Fibroblast of skin of left quadriceps (primary cell): ENCODE data around the gene LSM6.

Source experiments
- DNase-seq, 2 experiments: peaks; one replicate each; pipeline ENCODE4 v3.0.0-alpha.2; 2013; ENCODE audit warnings: low read depth in 2 of 2

LSM6 gene

GRCh38 chr4:146175541-146176453 is at the start of gene LSM6:
TSS of gene LSM6 (plus strand) at chr4:146175718. CDS start at chr4:146182922, 7,204 bp downstream.
- DNase-seq: peak; percentile 70 to 79

GRCh38 chr4:146132445-146132844 is 43.1 kb upstream of the LSM6 start:
- DNase-seq: no peak

- DNase-seq: no peak
Observed at GRCh38 chr4:146134761-146135445, 40.6 kb upstream of the LSM6 start.

DNA sequence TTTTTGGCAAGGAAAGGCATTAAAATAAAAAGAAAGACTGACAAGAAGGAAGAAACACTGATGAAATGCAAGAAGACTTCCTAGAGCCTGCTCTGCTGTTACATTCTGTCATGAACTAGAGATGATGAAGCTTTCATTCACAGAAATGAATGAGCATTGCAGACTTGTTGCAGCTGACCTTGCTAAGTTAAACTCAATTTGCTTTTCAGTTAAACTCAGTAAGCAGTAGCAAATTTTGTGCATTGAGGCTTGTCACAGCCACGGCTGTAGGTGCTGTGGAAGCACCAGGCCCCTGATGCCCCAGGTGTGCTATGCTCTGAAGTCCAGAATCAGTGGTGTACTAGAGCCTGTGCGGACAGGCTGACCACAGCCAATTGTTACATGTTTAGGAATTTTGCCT is 39.6 kb upstream of the LSM6 start:
- DNase-seq: no peak

GRCh38 chr4:146142768-146143167 is 32.8 kb upstream of the LSM6 start:
- no peak for DNase-seq

DNA sequence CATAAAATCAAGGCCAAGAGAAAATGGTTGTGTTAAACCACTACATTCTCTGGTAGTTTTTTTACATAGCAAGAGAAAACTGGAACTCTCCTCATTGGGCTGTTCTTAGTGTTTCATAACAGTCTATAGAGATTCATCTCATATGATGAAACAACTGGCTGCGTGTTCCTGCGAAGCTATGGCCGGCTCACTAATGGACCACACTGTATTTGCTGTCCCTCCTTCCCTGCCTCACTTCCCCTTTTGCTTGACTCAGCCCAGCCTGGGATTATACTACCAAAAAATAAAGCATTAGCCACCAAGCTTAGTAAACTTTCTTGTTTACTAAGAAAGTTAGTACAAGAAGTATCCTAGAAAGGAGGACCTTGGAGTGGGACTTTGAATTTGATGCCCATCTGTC is 31.6 kb upstream of the LSM6 start:
- DNase-seq: no peak

- no peak for DNase-seq
Observed at GRCh38 chr4:146146918-146147317, 28.6 kb upstream of the LSM6 start.

DNA sequence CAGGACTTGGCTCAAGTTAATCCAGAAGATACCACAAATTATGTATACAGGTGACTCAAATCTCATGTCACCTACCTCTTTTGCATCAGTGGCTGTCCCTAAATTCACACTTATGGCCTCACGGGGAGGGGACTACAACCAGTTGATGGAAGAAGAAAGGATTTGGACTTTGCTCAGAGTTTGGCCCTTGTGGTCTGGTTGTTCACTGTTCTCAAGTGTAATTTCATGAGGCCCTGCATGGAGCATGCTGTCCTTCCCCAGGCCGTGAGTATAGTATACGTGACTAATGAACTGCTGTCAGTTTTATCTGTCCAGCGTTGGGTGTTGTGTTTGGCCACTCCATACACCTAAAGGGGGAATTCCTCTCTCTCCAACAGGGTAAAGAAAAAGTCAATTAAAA is 27.5 kb upstream of the LSM6 start:
- DNase-seq: no peak

GRCh38 chr4:146154057-146154456 is 21.5 kb upstream of the LSM6 start:
- no peak for DNase-seq

DNA sequence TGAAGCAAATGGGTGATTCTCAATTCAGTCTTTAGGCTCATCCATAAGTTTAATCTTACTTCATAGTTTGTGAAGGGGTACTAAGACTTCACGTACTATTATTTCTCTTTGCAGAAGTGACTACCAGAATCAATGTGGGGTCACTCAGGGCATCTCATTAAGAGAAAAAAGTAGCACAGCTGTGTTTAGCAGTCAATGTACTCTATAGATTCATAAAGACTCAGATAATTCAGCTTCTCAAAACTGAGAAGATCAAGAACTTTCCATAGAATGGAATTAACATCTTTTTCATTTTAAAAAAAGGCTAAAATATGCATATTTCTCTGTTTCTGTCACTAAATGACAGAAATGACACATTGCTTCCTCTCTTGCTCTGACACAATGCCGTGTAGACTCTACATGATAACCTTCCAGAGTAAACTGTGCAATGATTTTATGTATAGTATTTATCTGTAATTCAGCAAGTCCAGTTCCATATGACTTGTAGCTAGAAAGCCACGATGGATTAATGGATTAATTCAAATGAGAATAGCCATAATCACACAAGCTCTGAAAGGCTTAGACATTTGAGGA is 20.3 kb upstream of the LSM6 start:
- no peak for DNase-seq

DNA sequence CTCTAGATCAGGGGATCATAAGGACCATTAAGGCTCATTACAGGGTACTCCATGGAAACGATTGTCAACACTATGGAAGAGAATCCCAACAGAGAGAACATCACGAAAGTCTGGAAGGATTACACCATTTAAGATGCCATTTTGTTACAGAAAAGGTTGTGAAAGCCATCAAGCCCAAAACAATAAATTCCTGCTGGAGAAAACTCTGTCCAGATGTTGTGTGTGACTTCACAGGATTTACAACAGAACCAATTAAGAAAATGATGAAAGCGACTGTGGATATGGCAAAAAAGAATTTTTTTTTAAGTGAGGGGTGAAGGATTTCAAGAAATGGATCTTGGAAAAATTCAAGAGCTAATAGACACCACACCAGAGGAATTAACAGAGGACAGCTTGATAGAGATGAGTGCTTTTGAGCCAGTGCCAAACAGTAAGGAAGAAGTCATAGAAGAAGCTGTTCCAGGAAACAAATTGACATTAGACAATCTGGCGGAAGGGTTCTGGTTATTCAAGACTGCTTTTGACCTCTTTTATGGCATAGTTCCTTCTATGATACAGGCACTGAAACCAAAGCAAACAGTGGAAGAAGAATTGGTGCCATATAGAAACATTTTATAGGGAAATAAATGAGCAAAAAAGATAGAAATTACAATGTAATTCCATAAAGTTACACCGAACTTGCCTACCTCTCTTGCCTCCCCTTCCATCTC is 17.3 kb upstream of the LSM6 start:
- DNase-seq: no peak

DNA sequence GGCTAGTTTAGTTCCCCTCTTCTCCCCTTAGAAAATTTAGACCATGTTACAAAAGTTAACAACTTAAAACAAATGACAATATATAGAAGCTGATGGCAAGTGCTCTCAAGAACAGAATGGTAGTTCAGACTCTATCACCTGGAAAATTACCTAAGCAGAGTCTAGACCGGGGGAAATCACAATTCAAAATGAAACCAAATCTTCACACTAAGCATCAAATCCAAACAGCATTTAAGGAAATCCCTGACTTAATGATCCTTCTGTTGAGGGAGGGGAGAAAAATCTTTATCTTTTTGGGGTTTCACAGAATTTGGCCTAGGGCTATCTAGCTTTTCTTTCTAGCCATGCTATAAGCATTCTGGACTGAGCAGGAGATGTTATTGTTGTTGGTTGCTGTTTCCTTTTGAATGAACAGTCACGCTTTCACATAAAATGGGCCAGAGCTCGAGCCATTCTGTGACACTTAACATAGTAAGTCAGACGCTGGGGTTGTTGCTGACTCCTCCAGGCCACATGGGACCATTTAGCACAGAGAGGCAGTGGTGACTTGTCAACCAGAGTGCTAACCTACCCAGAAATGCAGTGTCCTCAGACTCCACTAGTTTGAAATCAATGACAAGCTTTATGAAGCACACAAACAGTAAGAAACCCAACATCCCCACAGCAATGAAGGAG is 16.0 kb upstream of the LSM6 start:
- DNase-seq: no peak

GRCh38 chr4:146161243-146161642 is 14.3 kb upstream of the LSM6 start:
- DNase-seq: no peak

DNA sequence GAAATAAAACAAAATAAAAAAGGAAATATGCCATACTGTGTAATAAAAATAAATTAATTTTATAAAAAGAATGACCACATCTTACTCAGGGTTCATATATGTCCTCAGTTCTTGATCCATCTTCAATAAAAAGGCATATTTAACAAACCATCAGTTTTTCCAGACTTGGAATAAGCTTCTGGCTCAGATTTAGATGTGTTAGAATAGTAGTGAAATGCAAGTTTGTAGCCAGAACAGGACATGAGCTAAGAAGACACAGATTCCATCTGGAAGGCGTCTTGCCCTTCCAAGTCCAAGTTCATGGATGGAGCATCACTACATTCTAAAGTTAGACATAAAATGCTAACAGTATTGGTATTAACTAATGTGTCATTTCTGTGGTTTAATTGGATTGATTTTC is 10.3 kb upstream of the LSM6 start:
- no peak for DNase-seq

DNA sequence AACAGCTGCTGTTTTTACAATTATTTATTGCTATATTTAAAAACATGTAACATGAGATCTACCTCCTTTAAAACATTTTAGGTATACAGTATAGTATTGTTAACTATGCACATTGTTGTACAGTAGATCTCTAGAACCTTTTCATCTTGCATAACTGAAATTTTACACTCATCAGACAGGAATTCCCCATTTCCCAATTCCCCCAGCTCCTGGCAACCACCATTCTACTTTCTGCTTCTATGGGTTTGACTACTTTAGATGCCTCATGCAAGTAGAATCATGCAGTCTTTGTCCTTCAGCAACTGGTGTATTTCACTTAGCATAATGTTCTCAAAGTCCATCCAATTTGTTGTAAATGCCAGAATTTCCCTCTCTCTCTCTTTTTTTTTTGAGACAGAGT is 9.7 kb upstream of the LSM6 start:
- peak; percentile 63 to 64 for DNase-seq

DNA sequence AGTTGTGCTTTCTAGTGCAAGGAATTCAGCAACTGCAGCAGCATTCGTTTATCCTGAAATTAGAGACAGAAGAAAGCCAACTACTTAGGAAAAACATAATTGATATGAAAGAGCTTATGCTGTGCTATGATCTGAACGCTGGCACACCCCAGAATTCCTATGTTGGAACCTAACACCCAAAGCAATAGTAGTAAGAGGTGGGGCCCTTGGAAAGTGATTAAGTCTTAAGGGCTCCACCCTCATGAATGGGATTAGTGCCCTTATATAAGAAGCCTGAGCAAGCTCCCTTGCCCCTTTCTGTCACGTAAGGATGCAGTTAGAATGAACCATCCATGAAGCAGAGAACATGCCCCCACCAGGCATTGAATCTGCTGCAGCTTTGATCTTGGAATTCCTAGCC is 5.4 kb upstream of the LSM6 start:
- no peak for DNase-seq

GRCh38 chr4:146176891-146177290 is 1.4 kb downstream of the LSM6 start:
- DNase-seq: no peak

DNA sequence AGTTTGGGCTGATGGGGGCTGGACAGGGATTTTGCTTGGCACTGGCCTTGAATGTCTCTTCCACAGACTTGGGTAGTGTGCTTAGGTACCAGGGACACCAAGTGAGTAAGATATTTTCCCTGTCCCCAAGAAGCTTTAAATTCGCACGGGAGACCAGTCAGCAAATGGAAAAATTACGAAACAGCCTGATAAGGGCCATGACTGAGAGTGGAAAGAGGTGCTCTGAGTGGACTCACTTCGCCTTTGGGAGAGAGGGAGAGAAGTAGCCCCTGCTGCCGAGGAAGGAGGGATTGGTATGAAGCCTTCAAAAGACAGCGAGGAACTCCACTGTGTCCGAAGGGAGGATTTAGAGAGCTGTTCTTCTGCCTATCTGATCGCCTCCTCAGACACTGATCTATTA is 2.6 kb downstream of the LSM6 start:
- DNase-seq: no peak

GRCh38 chr4:146179784-146180370 is 4.4 kb downstream of the LSM6 start:
- DNase-seq: no peak

DNA sequence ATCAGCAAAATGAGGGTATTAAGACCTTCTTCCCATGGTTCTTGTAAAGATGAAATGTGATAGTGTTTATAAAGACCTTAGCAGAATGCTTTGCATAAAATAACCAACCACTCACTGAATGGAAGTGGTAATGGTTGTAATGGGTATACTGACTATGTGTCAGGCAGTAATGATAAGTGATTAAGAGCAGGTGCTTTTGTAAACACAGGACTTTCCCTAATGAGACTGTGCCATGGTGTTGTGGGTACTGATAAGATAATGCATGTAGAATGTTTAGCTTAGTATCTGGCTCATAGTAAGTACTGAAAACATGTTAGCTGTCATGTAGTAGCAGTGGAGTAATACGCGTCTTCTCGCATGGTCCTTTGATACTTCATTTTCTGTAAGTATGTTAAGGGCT is 6.9 kb downstream of the LSM6 start:
- DNase-seq: no peak

DNA sequence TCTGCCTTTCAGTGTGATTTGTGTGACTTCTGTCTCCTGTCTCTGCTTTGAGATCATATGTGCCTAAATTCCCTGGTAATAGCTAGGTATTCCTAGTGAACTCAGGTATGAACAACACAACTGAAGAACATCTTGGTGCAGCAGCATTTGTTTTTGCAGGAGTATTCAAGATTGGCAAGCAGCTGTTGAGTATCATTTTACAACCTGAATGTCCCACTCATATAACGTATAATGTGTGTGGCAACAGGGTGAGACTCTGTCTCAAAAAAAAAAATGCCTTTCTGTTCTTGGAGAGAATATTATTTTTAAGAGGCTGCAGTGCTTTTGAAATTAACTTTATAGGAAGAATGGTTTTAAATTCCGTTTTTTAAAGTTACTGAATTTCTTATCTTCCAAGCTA is 7.7 kb downstream of the LSM6 start:
- no peak for DNase-seq
